Liver (tissue), 9 donors: ENCODE data around the gene TAS2R31. TPM values are rescaled to one million over a fixed set of nuclear protein-coding genes. Genes with fewer than 3 reads are reported as not detected.

Experiments used
- DNase-seq: peaks from one replicate; pipeline ENCODE4 v3.0.0-alpha.2; 2017; ENCODE audit warnings: low spot score
- H3K27ac ChIP-seq, 2 donors: one replicate each; pipeline ENCODE4 v1.7.0; 2013; ENCODE audit warnings: inconsistent platforms in 2 of 2, low read length in 2 of 2, control low read depth in 1 of 2, low read depth in 1 of 2, mild to moderate bottlenecking in 1 of 2
- H3K27me3 ChIP-seq, 4 donors: one replicate each; pipeline versions ENCODE4 v1.6.1 to v1.7.0; 2013; ENCODE audit warnings: low read length in 3 of 4, inconsistent platforms in 1 of 4, mild to moderate bottlenecking in 1 of 4, moderate library complexity in 1 of 4; ENCODE audit not compliant: control insufficient read depth in 4 of 4, insufficient read depth in 4 of 4
- H3K36me3 ChIP-seq, 4 donors: one replicate each; pipeline versions ENCODE4 v1.6.1 to v1.7.0; 2013; ENCODE audit warnings: low read length in 3 of 4, mild to moderate bottlenecking in 3 of 4, low read depth in 1 of 4, moderate library complexity in 1 of 4; ENCODE audit not compliant: control insufficient read depth in 4 of 4, insufficient read depth in 3 of 4
- H3K4me1 ChIP-seq, 4 donors: one replicate each; pipeline versions ENCODE4 v1.6.1 to v1.7.0; 2013; ENCODE audit warnings: low read length in 3 of 4, mild to moderate bottlenecking in 3 of 4, moderate library complexity in 1 of 4; ENCODE audit not compliant: control insufficient read depth in 4 of 4, insufficient read depth in 4 of 4
- H3K4me3 ChIP-seq, 3 donors: one replicate each; pipeline versions ENCODE4 v1.6.1 to v1.7.0; 2013; ENCODE audit warnings: low read length in 3 of 3, control low read depth in 1 of 3, low read depth in 1 of 3, mild to moderate bottlenecking in 1 of 3
- H3K9ac ChIP-seq, 2 donors: one replicate each; pipeline ENCODE4 v1.7.0; 2013; ENCODE audit warnings: low read length in 2 of 2, mild to moderate bottlenecking in 2 of 2, moderate library complexity in 2 of 2, control low read depth in 1 of 2, low read depth in 1 of 2
- H3K9me3 ChIP-seq, 4 donors: one replicate each; pipeline versions ENCODE4 v1.6.1 to v1.7.0; 2013; ENCODE audit warnings: low read length in 3 of 4; ENCODE audit not compliant: control insufficient read depth in 4 of 4
- ATF3 ChIP-seq: IDR thresholded peaks from 2 replicates; pipeline ENCODE4 v1.6.1; 2016; ENCODE audit warnings: antibody characterized with exemption
- CTCF ChIP-seq: fragments of 150-350 bp; IDR thresholded peaks from 2 replicates; pipeline ENCODE4 v1.5.1; 2017; ENCODE audit warnings: improper control_type of control experiment, low read depth, low read length; ENCODE audit not compliant: missing input control
- EGR1 ChIP-seq, 2 donors: IDR thresholded peaks; 2 replicates each; pipeline ENCODE4 v1.6.1; 2016 to 2018; ENCODE audit warnings: antibody characterized with exemption in 2 of 2, low read depth in 2 of 2
- FOXA1 ChIP-seq: IDR thresholded peaks from 2 replicates; pipeline ENCODE4 v1.6.1; 2016; ENCODE audit warnings: antibody characterized with exemption
- FOXA2 ChIP-seq: IDR thresholded peaks from 2 replicates; pipeline ENCODE4 v1.6.1; 2016; ENCODE audit warnings: antibody characterized with exemption
- GABPA ChIP-seq, 2 donors: IDR thresholded peaks in 1 of 2; conservative IDR thresholded peaks in 1 of 2; 2 replicates each; pipeline ENCODE4 v1.6.1; 2016; ENCODE audit warnings: antibody characterized with exemption in 2 of 2, mild to moderate bottlenecking in 1 of 2, moderate library complexity in 1 of 2
- HNF4A ChIP-seq, 2 donors: conservative IDR thresholded peaks; 2 replicates each; pipeline ENCODE4 v1.6.1; 2016; ENCODE audit warnings: antibody characterized with exemption in 2 of 2, mild to moderate bottlenecking in 2 of 2
- HNF4G ChIP-seq: IDR thresholded peaks from 2 replicates; pipeline ENCODE4 v1.6.1; 2016; ENCODE audit warnings: antibody characterized with exemption
- JUND ChIP-seq, 2 donors: IDR thresholded peaks; 2 replicates each; pipeline ENCODE4 v1.6.1; 2016; ENCODE audit warnings: antibody characterized with exemption in 2 of 2
- MAX ChIP-seq: IDR thresholded peaks from 2 replicates; pipeline ENCODE4 v1.6.1; 2016; ENCODE audit warnings: antibody characterized with exemption
- NR2F2 ChIP-seq: IDR thresholded peaks from 2 replicates; pipeline ENCODE4 v1.6.1; 2016; ENCODE audit warnings: antibody characterized with exemption
- RAD21 ChIP-seq, 2 donors: IDR thresholded peaks; 2 replicates each; pipeline ENCODE4 v1.6.1; 2016; ENCODE audit warnings: antibody characterized with exemption in 2 of 2, mild to moderate bottlenecking in 2 of 2
- REST ChIP-seq: IDR thresholded peaks from 2 replicates; pipeline ENCODE4 v1.6.1; 2016; ENCODE audit warnings: antibody characterized with exemption, mild to moderate bottlenecking
- RXRA ChIP-seq, 2 donors: IDR thresholded peaks; 2 replicates each; pipeline ENCODE4 v1.6.1; 2017 to 2018; ENCODE audit warnings: antibody characterized with exemption in 2 of 2, mild to moderate bottlenecking in 1 of 2
- SP1 ChIP-seq: IDR thresholded peaks from 2 replicates; pipeline ENCODE4 v1.6.1; 2018; ENCODE audit warnings: antibody characterized with exemption, mild to moderate bottlenecking
- TAF1 ChIP-seq: conservative IDR thresholded peaks from 2 replicates; pipeline ENCODE4 v1.6.1; 2016; ENCODE audit warnings: antibody characterized with exemption, mild to moderate bottlenecking
- YY1 ChIP-seq: IDR thresholded peaks from 2 replicates; pipeline ENCODE4 v1.6.1; 2016; ENCODE audit warnings: antibody characterized with exemption, mild to moderate bottlenecking
- ZBTB33 ChIP-seq: IDR thresholded peaks from 2 replicates; pipeline ENCODE4 v1.6.1; 2016; ENCODE audit warnings: antibody characterized with exemption
- WGBS: extraction: QIAGEN DNeasy Blood & Tissue Kit; methylation state at CpG from one replicate; pipeline ENCODE4 v1.1.7; 2013; 5-methylcytosine and 5-hydroxymethylcytosine counted together
- polyA plus RNA-seq, 2 donors: library from polyadenylated mRNA; stranded (reverse) in 1 of 2; unstranded in 1 of 2; fragments of 200-250 nt in 1 of 2; fragments of >200 nt in 1 of 2; fragmentation: Nextera tagmentation in 1 of 2; extraction: Ambion mirVana in 1 of 2; gene quantifications; one replicate each; pipeline versions ENCODE4 v1.2.1 to v1.2.3, GENCODE V29; 2013 to 2015
- total RNA-seq, 2 donors: library from RNA; depleted of rRNA; stranded (reverse); fragments of >200 nt; gene quantifications; one replicate each; pipeline ENCODE4 v1.2.3, GENCODE V29; 2014
- donor health status: healthy.
- donor health status: healthy.
- donor health status: healthy.
- donor health status: healthy.
- donor health status: healthy.

Gene TAS2R31
- total and polyA plus RNA-seq, 4 donors = 0.99 to 7.4 (median 1.3) TPM; not detected in 1

GRCh38 chr12:11022520-11022919 is 8.7 kb downstream of the TAS2R31 start, which contains the start of gene TAS2R19:
Gene TAS2R19 (minus strand): TSS chr12:11022620. CDS start chr12:11022571, 49 bp downstream.
- TF ChIP-seq MAX = no peak
- TF ChIP-seq NR2F2 = no peak
- no peak for TF ChIP-seq FOXA2
- no peak for TF ChIP-seq EGR1 (IDR thresholded peaks at IDR 0.05; ENCODE audit: low read depth in 2 of 2)
- no peak for TF ChIP-seq CTCF
- TF ChIP-seq YY1 = no peak
- no peak for TF ChIP-seq RAD21 (IDR thresholded peaks at IDR 0.05)
- TF ChIP-seq TAF1 = no peak
- TF ChIP-seq SP1 = no peak
- no peak for TF ChIP-seq ATF3
- TF ChIP-seq HNF4A (conservative IDR thresholded peaks at IDR 0.05) = no peak
- no peak for TF ChIP-seq FOXA1
- TF ChIP-seq HNF4G = no peak
- TF ChIP-seq REST = no peak
- no peak for TF ChIP-seq GABPA (IDR thresholded peaks at IDR 0.05 in 1 of 2, conservative IDR thresholded peaks at IDR 0.05 in 1 of 2)
- TF ChIP-seq RXRA (IDR thresholded peaks at IDR 0.05) = no peak
- no peak for TF ChIP-seq JUND (IDR thresholded peaks at IDR 0.05)
- TF ChIP-seq ZBTB33 = no peak
- peaks cover 0 to 3% (median 1%) of the 10 kb centered on the region in 4 donors for H3K36me3 ChIP-seq
- no peak for DNase-seq
- no peaks in the 10 kb centered on the region for H3K27me3 ChIP-seq
- H3K4me1 ChIP-seq = no peaks in the 10 kb centered on the region
- 100% methylated on average over 1 of the region's 1 CpG for WGBS
- no peak within 1 kb of the TSS for H3K9ac ChIP-seq
- H3K9me3 ChIP-seq = no peaks in the 10 kb centered on the region
- H3K4me3 ChIP-seq = no peak within 1 kb of the TSS
- no peak within 1 kb of the TSS for H3K27ac ChIP-seq
